K562 (cell line): ENCODE measurements around the gene MAD1L1. TPM values are rescaled to one million over a fixed set of nuclear protein-coding genes. Genes with fewer than 3 reads are reported as not detected.

Experiments
- CREB3 ChIP-seq: fragments of 450-650 bp; conservative IDR thresholded peaks from 2 replicates; pipeline ENCODE4 v1.6.1; 2016; ENCODE audit warnings: missing genetic modification characterization, low read depth, mild to moderate bottlenecking, missing compliant biosample characterization, moderate library complexity
- EGR1 ChIP-seq: fragments of 450-650 bp; conservative IDR thresholded peaks from 2 replicates; pipeline ENCODE4 v1.6.1; 2017; ENCODE audit warnings: mild to moderate bottlenecking
- ELF1 ChIP-seq: fragments of 200-800 bp; sonication (Bioruptor generic); IDR thresholded peaks from 2 replicates; pipeline ENCODE4 v1.6.1; 2016; ENCODE audit warnings: missing genetic modification characterization, missing compliant biosample characterization
- ELF4 ChIP-seq: fragments of 450-650 bp; formaldehyde crosslinking; IDR thresholded peaks from 2 replicates; pipeline ENCODE4 v1.4.0; 2022; ENCODE audit warnings: missing genetic modification characterization
- KDM1A ChIP-seq, 2 experiments: fragments of 450-650 bp; IDR thresholded peaks; 2 replicates each; pipeline ENCODE4 v1.6.1; 2016; ENCODE audit warnings: mild to moderate bottlenecking in 2 of 2
- MCM2 ChIP-seq: fragments of 450-650 bp; IDR thresholded peaks from 2 replicates; pipeline ENCODE4 v1.6.1; 2017; ENCODE audit warnings: low read depth, mild to moderate bottlenecking
- MEF2D ChIP-seq: conservative IDR thresholded peaks from 2 replicates; pipeline ENCODE4 v1.6.1; 2016; ENCODE audit warnings: low read depth, missing genetic modification characterization, missing compliant biosample characterization
- NCOA4 ChIP-seq: fragments of 450-650 bp; IDR thresholded peaks from 2 replicates; pipeline ENCODE4 v1.6.1; 2018; ENCODE audit warnings: mild to moderate bottlenecking; ENCODE audit not compliant: partially characterized antibody
- NFYB ChIP-seq: IDR thresholded peaks from 2 replicates; pipeline ENCODE4 v1.6.1; 2011; ENCODE audit warnings: mild to moderate bottlenecking, moderate library complexity; ENCODE audit not compliant: insufficient read length; ENCODE audit errors: extremely low read depth
- NR3C1 ChIP-seq: sonication (generic); formaldehyde crosslinking; IDR thresholded peaks from 2 replicates; pipeline ENCODE4 v1.8.1; 2022; ENCODE audit warnings: missing genetic modification reagents
- PHF20 ChIP-seq: fragments of 450-650 bp; IDR thresholded peaks from 2 replicates; pipeline ENCODE4 v1.6.1; 2018; ENCODE audit not compliant: partially characterized antibody
- POLR2G ChIP-seq: fragments of 200-400 bp; formaldehyde crosslinking; IDR thresholded peaks from 2 replicates; pipeline ENCODE4 v1.6.1; 2017; ENCODE audit warnings: low read depth, mild to moderate bottlenecking, antibody characterized with exemption, low read length, moderate library complexity
- RBBP5 ChIP-seq: fragments of 200-600 bp; sonication (generic); IDR thresholded peaks from 2 replicates; pipeline ENCODE4 v1.6.1; 2012; ENCODE audit warnings: borderline replicate concordance, mild to moderate bottlenecking, low read length, control low read depth, inconsistent platforms; ENCODE audit not compliant: insufficient read depth, poor library complexity, severe bottlenecking
- RCOR1 ChIP-seq, 2 experiments: IDR thresholded peaks; 2 replicates each; pipeline ENCODE4 v1.6.1; 2012; ENCODE audit warnings: low read depth in 2 of 2, low read length in 2 of 2, borderline replicate concordance in 1 of 2, improper control_type of control experiment in 1 of 2
- TFAP4 ChIP-seq: sonication (generic); formaldehyde crosslinking; IDR thresholded peaks from 2 replicates; pipeline ENCODE4 v1.8.0; 2022; ENCODE audit warnings: missing genetic modification reagents, mild to moderate bottlenecking, moderate library complexity, borderline replicate concordance
- U2AF2 ChIP-seq: fragments of 200-400 bp; formaldehyde crosslinking; optimal IDR thresholded peaks from 2 replicates; pipeline ENCODE3; 2017; ENCODE audit warnings: low read depth, mild to moderate bottlenecking, low read length
- ZBTB7A ChIP-seq: IDR thresholded peaks from 2 replicates; pipeline ENCODE4 v1.6.1; 2011; ENCODE audit warnings: low read depth, mild to moderate bottlenecking, low read length, moderate library complexity, borderline replicate concordance; ENCODE audit not compliant: control insufficient read depth
- ZMIZ1 ChIP-seq, 2 experiments: fragments of 150-350 bp in 1 of 2; IDR thresholded peaks; 2 replicates each; pipeline ENCODE4 v1.6.1; 2012 to 2016; ENCODE audit warnings: low read depth in 2 of 2, low read length in 2 of 2, mild to moderate bottlenecking in 1 of 2, moderate library complexity in 1 of 2
- ZNF134 ChIP-seq: fragments of 250-450 bp; sonication (Bioruptor Pico); conservative IDR thresholded peaks from 2 replicates; pipeline ENCODE4 v1.4.0; 2020
- ZNF23 ChIP-seq: fragments of 250-450 bp; sonication (Bioruptor Pico); IDR thresholded peaks from 2 replicates; pipeline ENCODE4 v1.4.0; 2020; ENCODE audit warnings: mild to moderate bottlenecking
- ZNF384 ChIP-seq: IDR thresholded peaks from 2 replicates; pipeline ENCODE4 v1.6.1; 2012; ENCODE audit warnings: low read depth, low read length, improper control_type of control experiment
- ZNF41 ChIP-seq: fragments of 250-450 bp; sonication (Bioruptor Pico); conservative IDR thresholded peaks from 2 replicates; pipeline ENCODE4 v1.4.0; 2020; ENCODE audit warnings: mild to moderate bottlenecking
- ZNF785 ChIP-seq: fragments of 250-450 bp; sonication (Bioruptor Pico); IDR thresholded peaks from 2 replicates; pipeline ENCODE4 v1.4.0; 2020; ENCODE audit warnings: mild to moderate bottlenecking
- polyA plus RNA-seq, 8 experiments: library from polyadenylated mRNA; depleted of rRNA in 4 of 8; stranded (reverse) in 5 of 8; unstranded in 3 of 8; fragments of >200 nt; fragmentation: Nextera tagmentation in 2 of 8; fragmentation: Illumina TruSeq in 1 of 8; extraction: Ambion mirVana in 2 of 8; extraction: Trizol in 1 of 8; gene quantifications; 2 replicates each; pipeline versions ENCODE4 v1.2.1 to v1.2.3, GENCODE V29; 2011 to 2014; ENCODE audit warnings: inconsistent platforms in 1 of 8, missing spikeins in 1 of 8
- total RNA-seq, 7 experiments: library from RNA; depleted of rRNA in 6 of 7; stranded (reverse); fragments of >200 nt in 6 of 7; fragmentation: Illumina TruSeq in 2 of 7; extraction: Trizol in 2 of 7; gene quantifications; 2 replicates each; pipeline versions ENCODE4 v1.2.1 to v1.2.3, GENCODE V29; 2011 to 2021; ENCODE audit warnings: low replicate concordance in 1 of 7

Gene MAD1L1
- total and polyA plus RNA-seq, 9 of the 15 experiments (the other 6 are each of a cell fraction or from before 2014, with no cell fraction given) = 1.7 to 89.7 (median 18.0) TPM

- 0 out of 2 replicates have a peak, but pooled peaks have one; percentile 31 for TF ChIP-seq POLR2G
- peak; percentile 58; the same call in 1 of the 2 replicates for TF ChIP-seq ZNF384
- no peak for TF ChIP-seq ZNF785
- peak; percentile 17; the same call in 1 of the 2 replicates for TF ChIP-seq TFAP4 (CRISPR knock-in tag)
- TF ChIP-seq MEF2D = no peak
- TF ChIP-seq ELF1 (tag) = peak; percentile 35; the same call in 1 of the 2 replicates
- peak in 1 of 2 experiments; percentile 25; a peak in 1 of 4 replicates for TF ChIP-seq RCOR1 (IDR thresholded peaks at IDR 0.05; ENCODE audit: borderline replicate concordance in 1 of 2, low read depth in 2 of 2, low read length in 2 of 2)
- no peak for TF ChIP-seq NFYB
- no peak for TF ChIP-seq ZBTB7A
- TF ChIP-seq PHF20 = no peak
- no peak for TF ChIP-seq ZNF41 (CRISPR knock-in tag)
- peak; percentile 19 for TF ChIP-seq RBBP5
- no peak for TF ChIP-seq U2AF2
- no peak for TF ChIP-seq NCOA4
- TF ChIP-seq ZNF23 (CRISPR knock-in tag) = no peak
- TF ChIP-seq ELF4 (CRISPR knock-in tag) = no peak
- peak; percentile 53 to 56; a peak in 2 of 4 replicates for TF ChIP-seq KDM1A (IDR thresholded peaks at IDR 0.05)
- no peak for TF ChIP-seq NR3C1
- no peak for TF ChIP-seq EGR1
- no peak for TF ChIP-seq ZMIZ1 (IDR thresholded peaks at IDR 0.05; ENCODE audit: low read depth in 2 of 2, low read length in 2 of 2)
- no peak for TF ChIP-seq MCM2
- 0 out of 2 replicates have a peak, but pooled peaks have one; percentile 22 for TF ChIP-seq CREB3
- no peak for TF ChIP-seq ZNF134 (CRISPR knock-in tag)
Observed at GRCh38 chr7:2099048-2099957, 133.4 kb downstream of the MAD1L1 start (continued).
